HTERT RPE-1 (cell line): Measurements from ENCODE around the gene C3orf20.

Source experiments
- in situ Hi-C: fragments of 300-500 bp; cut with MboI; formaldehyde crosslinking; loops from 4 replicates; pipeline ENCODE4 v1.14.3; 2020; ENCODE audit warnings: low sequenced_read_pairs

Gene C3orf20

GRCh38 chr3:14810070-14810791, 135.3 kb downstream of the C3orf20 start:
- in situ Hi-C loops: no loop called here

- in situ Hi-C loops: no loop called here
These were observed 136.1 kb downstream of the C3orf20 start for GRCh38 chr3:14810801-14811661.

GRCh38 chr3:14811684-14812083, 136.7 kb downstream of the C3orf20 start:
- in situ Hi-C loops: no loop called here

- in situ Hi-C loops: no loop called here
These were observed 137.4 kb downstream of the C3orf20 start for GRCh38 chr3:14812196-14812790.

GRCh38 chr3:14814411-14814871, 139.5 kb downstream of the C3orf20 start:
- in situ Hi-C loops: no loop called here

GRCh38 chr3:14816359-14816758, 141.4 kb downstream of the C3orf20 start:
- in situ Hi-C loops: no loop called here

GRCh38 chr3:14818804-14819500, 144.0 kb downstream of the C3orf20 start, which contains the start of gene FGD5:
Gene FGD5, plus strand, starts transcription at chr3:14818962. Its CDS starts 110 bp downstream, at chr3:14819072.
- in situ Hi-C loops: no loop called here

GRCh38 chr3:14819671-14820070, 144.7 kb downstream of the C3orf20 start:
- in situ Hi-C loops: no loop called here

- in situ Hi-C loops: no loop called here
These were observed 145.2 kb downstream of the C3orf20 start for GRCh38 chr3:14820156-14820555.

GRCh38 chr3:14821151-14821550, 146.2 kb downstream of the C3orf20 start:
- in situ Hi-C loops: no loop called here

- in situ Hi-C loops: no loop called here
These were observed 147.2 kb downstream of the C3orf20 start for GRCh38 chr3:14822134-14822533.
